ENCODE results near the gene DUSP14. TPM values are rescaled to one million over a fixed set of nuclear protein-coding genes. Genes with fewer than 3 reads are reported as not detected.
"Not testable (repeated sequence)": the region's sequence is repeated elsewhere in the genome, so short reads cannot be mapped to it uniquely, and the experiment has no call there.

Gene DUSP14
- total and polyA plus RNA-seq, 11 donors = 9.9 to 39.1 (median 16.5) TPM

DNA sequence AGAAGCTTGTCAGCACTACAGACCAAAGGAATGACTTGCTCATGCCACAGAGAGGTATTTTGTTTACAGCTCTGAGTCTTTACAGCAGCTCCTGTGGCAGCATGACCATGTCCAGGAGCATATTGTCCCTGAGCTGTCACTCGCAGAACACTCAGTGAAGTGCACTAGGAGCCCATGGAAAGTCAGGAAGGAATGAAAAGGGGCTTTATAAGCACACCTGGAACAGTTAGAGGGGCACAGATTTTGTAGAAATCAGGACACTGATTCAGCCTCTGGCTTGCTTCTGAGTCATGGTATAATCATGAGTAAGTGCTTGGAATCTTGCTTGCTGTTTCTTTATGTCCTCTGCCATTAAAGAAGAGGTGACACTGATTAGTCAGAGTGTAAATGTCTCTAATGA is 42.0 kb upstream of the DUSP14 start:
- H3K27ac ChIP-seq = no peak overlapping the region
- no peak overlapping the region for H3K4me3 ChIP-seq
- TF ChIP-seq, protein P1, sequence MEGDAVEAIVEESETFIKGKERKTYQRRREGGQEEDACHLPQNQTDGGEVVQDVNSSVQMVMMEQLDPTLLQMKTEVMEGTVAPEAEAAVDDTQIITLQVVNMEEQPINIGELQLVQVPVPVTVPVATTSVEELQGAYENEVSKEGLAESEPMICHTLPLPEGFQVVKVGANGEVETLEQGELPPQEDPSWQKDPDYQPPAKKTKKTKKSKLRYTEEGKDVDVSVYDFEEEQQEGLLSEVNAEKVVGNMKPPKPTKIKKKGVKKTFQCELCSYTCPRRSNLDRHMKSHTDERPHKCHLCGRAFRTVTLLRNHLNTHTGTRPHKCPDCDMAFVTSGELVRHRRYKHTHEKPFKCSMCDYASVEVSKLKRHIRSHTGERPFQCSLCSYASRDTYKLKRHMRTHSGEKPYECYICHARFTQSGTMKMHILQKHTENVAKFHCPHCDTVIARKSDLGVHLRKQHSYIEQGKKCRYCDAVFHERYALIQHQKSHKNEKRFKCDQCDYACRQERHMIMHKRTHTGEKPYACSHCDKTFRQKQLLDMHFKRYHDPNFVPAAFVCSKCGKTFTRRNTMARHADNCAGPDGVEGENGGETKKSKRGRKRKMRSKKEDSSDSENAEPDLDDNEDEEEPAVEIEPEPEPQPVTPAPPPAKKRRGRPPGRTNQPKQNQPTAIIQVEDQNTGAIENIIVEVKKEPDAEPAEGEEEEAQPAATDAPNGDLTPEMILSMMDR (IDR thresholded peaks at IDR 0.05) = no peak
- H3K4me1 ChIP-seq = peaks cover 0 to 6% (median 0%) of the 10 kb centered on the region in 12 donors
- intact Hi-C loops (cut with DNase I) = no loop called here
- no peaks in the 10 kb centered on the region for H3K27me3 ChIP-seq
- DNase-seq = no peak
- peak in 3 of 4 donors; percentile 43 to 74 (median 68) for ATAC-seq
- 67 to 83% (median 71%) methylated on average over 1 of the region's 1 CpG for WGBS, 4 donors
- H3K36me3 ChIP-seq = peaks cover 0 to 95% (median 61%) of the 10 kb centered on the region in 9 donors
- no peaks in the 10 kb centered on the region for H3K9me3 ChIP-seq

GRCh38 chr17:37450112-37450511 is 39.6 kb upstream of the DUSP14 start:
- DNase-seq (no peak), ATAC-seq (no peak)
- no peak overlapping the region for H3K27ac ChIP-seq
- 84 to 95% (median 90%) methylated on average over 6 of the region's 6 CpGs for WGBS, 4 donors
- H3K9me3 ChIP-seq = no peaks in the 10 kb centered on the region
- TF ChIP-seq, protein P1 (IDR thresholded peaks at IDR 0.05) = no peak
- TF ChIP-seq POLR2A (IDR thresholded peaks at IDR 0.05) = no peak
- peaks cover 0 to 6% (median 0%) of the 10 kb centered on the region in 12 donors for H3K4me1 ChIP-seq
- intact Hi-C loops (cut with DNase I) = no loop called here
- H3K36me3 ChIP-seq = peaks cover 0 to 82% (median 43%) of the 10 kb centered on the region in 9 donors
- no peaks in the 10 kb centered on the region for H3K27me3 ChIP-seq
- H3K4me3 ChIP-seq = no peak overlapping the region

DNA sequence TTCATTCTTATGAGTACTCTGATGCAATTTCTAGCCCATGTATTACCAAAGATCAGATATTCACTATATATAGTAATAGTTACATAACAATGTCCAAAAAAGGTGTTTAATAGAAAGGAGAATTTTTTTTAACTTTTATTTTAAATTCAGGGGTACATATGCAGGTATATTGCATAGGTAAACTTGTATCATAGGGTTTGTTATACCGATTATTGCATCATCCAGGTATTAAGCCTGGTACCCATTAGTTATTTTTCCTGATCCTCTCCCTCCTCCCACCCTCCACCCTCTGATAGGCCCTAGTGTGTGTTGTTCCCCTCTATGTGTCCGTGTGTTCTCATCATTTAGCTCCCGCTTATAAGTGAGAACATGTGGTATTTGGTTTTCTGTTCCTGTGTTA is 31.9 kb upstream of the DUSP14 start:
- H3K27me3 ChIP-seq; intact Hi-C loops (cut with DNase I); H3K4me1 ChIP-seq; ATAC-seq; H3K4me3 ChIP-seq; DNase-seq; H3K9me3 ChIP-seq; H3K27ac ChIP-seq: not testable (repeated sequence)
- 60 to 96% (median 94%) methylated on average over 3 of the region's 3 CpGs for WGBS, 4 donors
- peaks cover 0 to 63% (median 42%) of the 10 kb centered on the region in 9 donors for H3K36me3 ChIP-seq

DNA sequence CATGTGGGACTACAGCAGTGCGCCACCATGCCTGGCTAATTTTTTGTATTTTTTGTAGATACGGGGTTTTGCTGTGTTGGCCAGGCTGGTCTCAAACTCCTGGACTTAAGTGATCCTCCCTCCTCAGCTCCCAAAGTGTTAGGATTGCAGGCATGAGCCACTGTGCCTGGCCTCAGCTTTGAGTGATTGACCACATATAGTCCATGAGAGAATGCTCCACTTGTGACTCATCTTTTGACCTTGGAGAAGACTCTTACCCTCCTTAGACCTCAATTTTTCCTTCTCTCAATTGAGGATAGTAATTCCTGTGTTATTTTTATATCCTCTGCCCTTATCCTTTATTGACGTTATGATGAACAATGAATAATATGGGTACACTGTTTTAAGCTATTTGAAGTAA is 30.9 kb upstream of the DUSP14 start:
- H3K4me3 ChIP-seq = no peak overlapping the region
- H3K36me3 ChIP-seq = peaks cover 0 to 64% (median 46%) of the 10 kb centered on the region in 9 donors
- ATAC-seq = no peak
- no peaks in the 10 kb centered on the region for H3K9me3 ChIP-seq
- H3K4me1 ChIP-seq = no peaks in the 10 kb centered on the region
- WGBS, 4 donors = 96 to 100% (median 98%) methylated on average over 3 of the region's 3 CpGs
- H3K27me3 ChIP-seq = no peaks in the 10 kb centered on the region
- no peak overlapping the region for H3K27ac ChIP-seq
- DNase-seq = no peak
- intact Hi-C loops (cut with DNase I) = no loop called here
- no peak for TF ChIP-seq POLR2A (IDR thresholded peaks at IDR 0.05)
- TF ChIP-seq, protein P1 (IDR thresholded peaks at IDR 0.05) = no peak

DNA sequence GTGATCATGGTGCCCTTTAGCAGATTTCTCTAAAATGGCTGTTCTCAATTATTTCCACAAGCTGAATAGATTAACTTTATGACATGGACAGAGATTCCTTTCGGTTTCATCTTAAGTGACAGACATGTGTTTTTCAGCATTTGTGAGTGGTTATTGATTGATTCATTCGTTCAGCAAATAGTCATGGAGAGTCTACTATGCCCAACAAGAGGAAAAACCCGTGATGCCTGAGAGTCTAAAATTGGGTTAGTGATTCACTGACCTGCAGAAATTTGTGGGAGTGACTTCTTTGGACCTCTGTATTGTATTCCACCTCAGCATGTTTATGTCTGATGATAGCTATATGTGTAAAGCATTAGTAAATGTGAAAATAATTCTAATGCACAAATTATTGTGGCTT is 28.0 kb upstream of the DUSP14 start:
- intact Hi-C loops (cut with DNase I) = no loop called here
- TF ChIP-seq, protein P1 (IDR thresholded peaks at IDR 0.05) = no peak
- no peak for TF ChIP-seq POLR2A (IDR thresholded peaks at IDR 0.05)
- Histone ChIP-seq H3K27ac (no peak overlapping the region), H3K36me3 (peaks cover 0 to 83% (median 48%) of the 10 kb centered on the region in 9 donors), H3K27me3 (no peaks in the 10 kb centered on the region), H3K4me1 (no peaks in the 10 kb centered on the region), H3K4me3 (no peak overlapping the region), H3K9me3 (no peaks in the 10 kb centered on the region)
- DNase-seq (no peak), ATAC-seq (no peak)
- 83 to 95% (median 93%) methylated on average over 3 of the region's 3 CpGs for WGBS, 4 donors
